Upper lobe of left lung (tissue), 4 donors: ENCODE data around the gene TAS2R8.

Source experiments
- CTCF ChIP-seq, 6 experiments: fragments of 450-650 bp in 4 of 6; fragments of 200-600 bp in 2 of 6; sonication (generic) in 2 of 6; IDR thresholded peaks; one replicate each; pipeline ENCODE4 v1.5.1; 2016 to 2019; ENCODE audit warnings: antibody characterized with exemption in 6 of 6
- EP300 ChIP-seq, 4 donors: sonication (generic); formaldehyde crosslinking; IDR thresholded peaks; one replicate each; pipeline ENCODE4 v1.5.1; 2017; ENCODE audit warnings: antibody characterized with exemption in 4 of 4, control low read depth in 2 of 4
- POLR2A ChIP-seq, 4 donors: fragments of 450-650 bp; IDR thresholded peaks; one replicate each; pipeline ENCODE4 v1.5.1; 2016 to 2017; ENCODE audit warnings: antibody characterized with exemption in 4 of 4, mild to moderate bottlenecking in 2 of 4
- POLR2AphosphoS5 ChIP-seq, 2 donors: sonication (generic); formaldehyde crosslinking; IDR thresholded peaks; one replicate each; pipeline ENCODE4 v1.5.1; 2017; ENCODE audit warnings: antibody characterized with exemption in 2 of 2

- TF ChIP-seq CTCF (IDR thresholded peaks at IDR 0.05), result no peak
- TF ChIP-seq POLR2A (IDR thresholded peaks at IDR 0.05), result no peak
- no peak for TF ChIP-seq POLR2AphosphoS5 (IDR thresholded peaks at IDR 0.05)
- no peak for TF ChIP-seq EP300 (IDR thresholded peaks at IDR 0.05)
These were observed 46.7 kb upstream of the TAS2R8 start for GRCh38 chr12:10853776-10854175.
